GM03348 (cell line): ENCODE results near the gene IFI27.
"Not testable (repeated sequence)": the region's sequence is repeated elsewhere in the genome, so short reads cannot be mapped to it uniquely, and the experiment has no call there.

Experiments used
- DNase-seq: peaks from one replicate; pipeline ENCODE4 v3.0.0; 2012; ENCODE audit warnings: low spot score

The IFI27 gene

GRCh38 chr14:94156143-94156542 is 45.6 kb downstream of the IFI27 start:
- not testable (repeated sequence) for DNase-seq

GRCh38 chr14:94157197-94157596 is 46.7 kb downstream of the IFI27 start:
- DNase-seq = no peak

- DNase-seq = no peak
Observed at GRCh38 chr14:94158239-94158883, 47.8 kb downstream of the IFI27 start.

- no peak for DNase-seq
Observed at GRCh38 chr14:94161058-94161457, 50.5 kb downstream of the IFI27 start.

GRCh38 chr14:94161981-94162380 is 51.4 kb downstream of the IFI27 start:
- DNase-seq = no peak

GRCh38 chr14:94162466-94162865 is 51.9 kb downstream of the IFI27 start:
- DNase-seq = no peak

- no peak for DNase-seq
Observed at GRCh38 chr14:94163796-94164195, 53.3 kb downstream of the IFI27 start.

- DNase-seq = no peak
Observed at GRCh38 chr14:94164685-94165431, 54.3 kb downstream of the IFI27 start.

- no peak for DNase-seq
Observed at GRCh38 chr14:94165744-94166143, 55.2 kb downstream of the IFI27 start.
